Renal pelvis (tissue), 4 donors: ENCODE data around the gene DPY19L1. TPM values are rescaled to one million over a fixed set of nuclear protein-coding genes. Genes with fewer than 3 reads are reported as not detected.
"Not testable (repeated sequence)": the region's sequence is repeated elsewhere in the genome, so short reads cannot be mapped to it uniquely, and the experiment has no call there.

Experiments used
- DNase-seq: peaks from one replicate; pipeline ENCODE4 v3.0.0-alpha.2; 2013
- polyA plus RNA-seq, 3 donors: library from polyadenylated mRNA; unstranded; fragments of 120-200 nt; gene quantifications; one replicate each; pipeline ENCODE4 v1.2.1, GENCODE V29; 2013; ENCODE audit not compliant: insufficient read length in 3 of 3

The DPY19L1 gene
- polyA plus RNA-seq, 3 donors: 26.0 to 33.2 (median 29.6) TPM

GRCh38 chr7:35037526-35038341, 449 bp upstream of the DPY19L1 start:
- DNase-seq: peak; percentile 93

- peak; percentile 55 for DNase-seq
Measured at GRCh38 chr7:35036361-35037171, 719 bp downstream of the DPY19L1 start.

- DNase-seq: peak; percentile 38
Measured at GRCh38 chr7:35035511-35035961, 1.7 kb downstream of the DPY19L1 start.

GRCh38 chr7:35032166-35032565, 5.1 kb downstream of the DPY19L1 start:
- no peak for DNase-seq

- DNase-seq: no peak
Measured at GRCh38 chr7:35030848-35031247, 6.4 kb downstream of the DPY19L1 start.

- DNase-seq: no peak
Measured at GRCh38 chr7:35029311-35029710, 8.0 kb downstream of the DPY19L1 start.

GRCh38 chr7:35026150-35026549, 11.1 kb downstream of the DPY19L1 start:
- DNase-seq: no peak

- peak; percentile 12 for DNase-seq
Measured at GRCh38 chr7:35025369-35025870, 11.9 kb downstream of the DPY19L1 start.

- DNase-seq: no peak
Measured at GRCh38 chr7:35024298-35024697, 13.0 kb downstream of the DPY19L1 start.

- no peak for DNase-seq
Measured at GRCh38 chr7:35022725-35023124, 14.6 kb downstream of the DPY19L1 start.

- no peak for DNase-seq
Measured at GRCh38 chr7:35021445-35021844, 15.8 kb downstream of the DPY19L1 start.

GRCh38 chr7:35019801-35020200, 17.5 kb downstream of the DPY19L1 start:
- DNase-seq: no peak

- no peak for DNase-seq
Measured at GRCh38 chr7:35019179-35019729, 18.0 kb downstream of the DPY19L1 start.

- no peak for DNase-seq
Measured at GRCh38 chr7:35015346-35015859, 21.9 kb downstream of the DPY19L1 start.

- no peak for DNase-seq
Measured at GRCh38 chr7:35012160-35012559, 25.1 kb downstream of the DPY19L1 start.

GRCh38 chr7:35011085-35011484, 26.2 kb downstream of the DPY19L1 start:
- no peak for DNase-seq

- DNase-seq: no peak
Measured at GRCh38 chr7:35007768-35008167, 29.5 kb downstream of the DPY19L1 start.

GRCh38 chr7:35004531-35005095, 32.7 kb downstream of the DPY19L1 start:
- no peak for DNase-seq

GRCh38 chr7:35003679-35004303, 33.5 kb downstream of the DPY19L1 start:
- DNase-seq: no peak

GRCh38 chr7:35003177-35003650, 34.1 kb downstream of the DPY19L1 start:
- DNase-seq: not testable (repeated sequence)

- DNase-seq: not testable (repeated sequence)
Measured at GRCh38 chr7:34998335-34998734, 39.0 kb downstream of the DPY19L1 start.
